ENCODE results near the gene CACNA2D2.

CACNA2D2 gene

DNA sequence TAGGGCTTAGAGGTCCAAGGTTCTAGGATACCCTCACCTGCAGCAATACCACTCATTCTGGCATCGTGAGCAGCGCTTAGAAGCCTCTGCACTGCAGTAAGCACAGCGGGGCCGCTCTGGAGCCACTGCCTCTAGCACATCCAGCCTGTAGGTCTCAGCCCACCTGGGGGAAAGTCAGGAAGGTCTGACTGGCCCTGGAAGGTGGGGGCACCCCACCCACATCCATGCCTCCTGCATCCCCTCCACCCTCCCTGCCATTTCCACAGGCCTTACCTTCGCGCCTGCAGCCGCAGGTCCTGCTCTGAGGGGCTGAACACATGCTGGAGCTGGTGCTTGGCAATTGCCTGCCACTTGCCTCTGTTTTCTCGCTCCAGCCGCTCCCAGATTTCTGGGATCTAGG is 161.9 kb downstream of the CACNA2D2 start:
- peaks cover 66% of the 10 kb centered on the region for H3K4me1 Mint-ChIP-seq

DNA sequence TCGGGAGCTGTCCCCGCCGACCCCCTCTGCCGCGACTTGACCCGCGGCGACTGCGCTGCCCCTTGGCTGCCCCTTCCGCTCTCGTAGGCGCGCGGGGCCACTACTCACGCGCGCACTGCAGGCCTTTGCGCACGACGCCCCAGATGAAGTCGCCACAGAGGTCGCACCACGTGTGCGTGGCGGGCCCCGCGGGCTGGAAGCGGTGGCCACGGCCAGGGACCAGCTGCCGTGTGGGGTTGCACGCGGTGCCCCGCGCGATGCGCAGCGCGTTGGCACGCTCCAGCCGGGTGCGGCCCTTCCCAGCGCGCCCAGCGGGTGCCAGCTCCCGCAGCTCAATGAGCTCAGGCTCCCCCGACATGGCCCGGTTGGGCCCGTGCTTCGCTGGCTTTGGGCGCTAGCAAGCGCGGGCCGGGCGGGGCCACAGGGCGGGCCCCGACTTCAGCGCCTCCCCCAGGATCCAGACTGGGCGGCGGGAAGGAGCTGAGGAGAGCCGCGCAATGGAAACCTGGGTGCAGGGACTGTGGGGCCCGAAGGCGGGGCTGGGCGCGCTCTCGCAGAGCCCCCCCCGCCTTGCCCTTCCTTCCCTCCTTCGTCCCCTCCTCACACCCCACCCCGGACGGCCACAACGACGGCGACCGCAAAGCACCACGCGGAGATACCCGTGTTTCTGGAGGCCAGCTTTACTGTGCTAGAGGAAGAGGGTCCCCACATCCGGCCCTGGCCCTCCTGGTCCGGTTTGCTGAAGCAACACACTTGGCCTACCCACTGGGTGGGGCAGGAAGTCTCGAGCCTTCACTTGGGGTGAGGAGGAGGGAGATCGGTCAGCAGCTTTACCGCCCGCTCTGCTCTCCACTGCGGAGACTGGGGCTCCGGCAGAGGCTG is 162.7 kb downstream of the CACNA2D2 start, which contains the start of gene RASSF1:
TSS of gene RASSF1 (minus strand) at position 389 of the 882 bp plus-strand sequence. CDS start at position 358, 31 bp downstream.
- Mint-ChIP-seq H3K9me3 (no peaks in the 10 kb centered on the region), H3K4me1 (peaks cover 66% of the 10 kb centered on the region), H3K27ac (peak within 1 kb of the TSS; percentile 85 to 96), H3K4me3 (peak within 1 kb of the TSS; percentile 88 to 91), H3K27me3 (no peaks in the 10 kb centered on the region)
- DNase-seq (peak; percentile 67 to 82), ATAC-seq (peak; percentile 48)

More for the DNA sequence above, 161.9 kb downstream of the CACNA2D2 start:
- Mint-ChIP-seq H3K9me3 (no peaks in the 10 kb centered on the region), H3K4me3 (peak overlapping the region; percentile 88 to 91), H3K27ac (peak overlapping the region in 1 of 2 donors; percentile 8), H3K27me3 (no peaks in the 10 kb centered on the region)
- DNase-seq (no peak), ATAC-seq (no peak)

DNA sequence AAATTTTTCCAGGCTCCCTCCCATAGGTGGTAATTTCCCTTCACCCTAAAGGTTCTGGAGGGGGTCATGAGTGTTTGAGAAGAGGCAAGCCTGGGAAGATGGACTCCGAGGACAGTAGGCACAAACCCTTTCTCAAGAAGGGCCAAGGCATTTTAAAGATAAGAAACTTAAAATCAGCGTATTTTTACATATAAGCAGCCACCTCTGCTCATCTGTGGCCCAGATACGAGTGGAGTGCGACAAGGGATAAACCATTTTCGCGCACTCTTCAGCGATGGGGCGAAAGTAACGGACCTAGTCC is 163.3 kb downstream of the CACNA2D2 start:
- H3K4me3 Mint-ChIP-seq: peak overlapping the region; percentile 88 to 91
- no peak for DNase-seq
- H3K27me3 Mint-ChIP-seq: no peaks in the 10 kb centered on the region
- H3K9me3 Mint-ChIP-seq: no peaks in the 10 kb centered on the region
- ATAC-seq: no peak
- H3K27ac Mint-ChIP-seq: peak overlapping the region; percentile 67 to 77
- peaks cover 66% of the 10 kb centered on the region for H3K4me1 Mint-ChIP-seq

DNA sequence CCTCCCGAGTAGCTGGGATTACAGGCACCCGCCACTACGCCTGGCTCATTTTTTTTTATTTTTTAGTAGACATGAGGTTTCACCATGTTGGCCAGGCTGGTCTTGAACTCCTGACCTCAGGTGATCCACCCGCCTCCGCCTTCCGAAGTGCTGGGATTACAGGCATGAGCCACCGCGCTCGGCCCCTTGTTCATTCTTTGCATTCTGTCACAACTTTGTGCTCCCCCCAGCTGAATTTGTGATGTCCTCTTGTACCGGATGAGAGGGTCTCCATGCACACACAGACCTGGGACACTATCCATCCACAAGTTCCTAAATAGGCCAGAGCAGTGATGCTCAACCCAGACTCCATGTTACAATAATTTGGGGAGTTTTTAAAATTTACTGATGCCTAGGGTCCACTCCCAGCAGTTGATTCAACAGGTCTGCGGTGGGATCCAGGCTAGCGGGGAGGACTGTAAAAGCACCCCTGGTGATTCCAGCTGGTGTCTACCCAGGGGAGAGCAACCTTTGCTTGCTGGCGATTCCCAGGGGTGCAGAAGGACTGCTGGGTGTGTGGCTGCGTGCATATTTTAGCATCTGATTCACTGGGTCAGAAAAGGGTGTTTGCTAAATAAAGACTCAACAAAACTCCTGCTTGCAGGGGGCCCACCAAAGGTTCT is 163.8 kb downstream of the CACNA2D2 start:
- Mint-ChIP-seq H3K27me3 (no peaks in the 10 kb centered on the region), H3K4me1 (peaks cover 66% of the 10 kb centered on the region), H3K4me3 (peak overlapping the region; percentile 88 to 91), H3K9me3 (no peaks in the 10 kb centered on the region), H3K27ac (peak overlapping the region; percentile 89 to 92)
- ATAC-seq (no peak), DNase-seq (no peak)

DNA sequence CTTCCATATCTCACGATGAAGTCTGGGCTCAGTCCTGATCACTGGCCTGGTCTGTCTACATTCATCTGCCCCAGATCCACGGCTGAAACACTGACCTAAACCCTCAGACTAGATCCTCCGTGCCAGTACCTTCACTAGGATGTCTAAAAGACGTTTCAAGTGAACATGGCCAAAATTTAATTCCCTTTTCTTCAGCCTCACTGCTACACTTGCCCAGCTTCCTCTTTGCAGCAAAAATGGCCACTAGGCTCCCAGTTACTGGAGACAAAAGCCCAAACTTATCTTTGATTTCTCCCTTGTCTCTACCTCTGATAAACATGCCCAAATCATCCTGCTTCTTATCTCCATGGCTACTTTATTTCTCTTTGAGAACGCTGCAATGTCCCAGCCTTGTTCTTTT is 164.5 kb downstream of the CACNA2D2 start:
- H3K27ac Mint-ChIP-seq: peak overlapping the region; percentile 89 to 92
- H3K27me3 Mint-ChIP-seq: no peaks in the 10 kb centered on the region
- peak overlapping the region; percentile 88 to 91 for H3K4me3 Mint-ChIP-seq
- no peak for ATAC-seq
- no peaks in the 10 kb centered on the region for H3K9me3 Mint-ChIP-seq
- DNase-seq: no peak
- peaks cover 72% of the 10 kb centered on the region for H3K4me1 Mint-ChIP-seq

DNA sequence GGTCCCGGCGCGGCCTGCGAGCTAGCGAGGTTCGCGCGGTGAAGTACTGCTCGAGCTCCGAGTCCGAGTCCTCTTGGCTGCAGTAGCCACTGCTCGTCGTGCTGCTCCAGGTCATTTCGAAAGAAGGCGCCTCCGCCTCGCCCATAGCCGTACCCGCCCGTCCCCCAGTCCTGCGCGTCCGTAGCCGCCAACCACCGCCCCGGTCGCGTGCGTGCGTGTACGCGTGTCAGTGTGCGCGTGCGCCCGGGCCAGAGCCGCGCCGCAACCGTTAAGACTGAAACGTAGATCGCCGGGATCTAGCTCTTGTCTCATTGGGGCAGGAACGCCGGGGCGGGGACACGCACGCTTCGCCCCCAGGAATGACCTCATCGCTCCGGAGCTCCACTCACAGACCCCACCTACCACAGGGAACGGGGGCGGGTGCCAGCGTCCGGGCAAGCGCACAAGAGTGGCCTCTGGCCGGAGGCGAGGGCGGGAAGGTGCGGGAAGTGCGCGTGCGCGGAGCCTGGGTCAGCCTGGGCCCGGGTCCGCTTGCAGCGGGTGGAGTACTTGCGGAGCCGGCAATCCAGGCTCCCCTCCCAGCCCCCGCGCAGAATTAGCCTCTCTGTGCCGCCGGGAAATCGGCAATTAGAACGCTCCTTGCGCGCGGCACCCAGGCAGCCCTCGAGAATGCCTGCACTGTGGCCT is 166.1 kb downstream of the CACNA2D2 start:
- H3K27me3 Mint-ChIP-seq: no peaks in the 10 kb centered on the region
- peaks cover 71% of the 10 kb centered on the region for H3K4me1 Mint-ChIP-seq
- H3K27ac Mint-ChIP-seq: peak overlapping the region; percentile 92 to 99
- peak; percentile 82 for ATAC-seq
- DNase-seq: peak; percentile 95 to 98
- peak overlapping the region; percentile 88 to 91 for H3K4me3 Mint-ChIP-seq
- H3K9me3 Mint-ChIP-seq: no peaks in the 10 kb centered on the region

DNA sequence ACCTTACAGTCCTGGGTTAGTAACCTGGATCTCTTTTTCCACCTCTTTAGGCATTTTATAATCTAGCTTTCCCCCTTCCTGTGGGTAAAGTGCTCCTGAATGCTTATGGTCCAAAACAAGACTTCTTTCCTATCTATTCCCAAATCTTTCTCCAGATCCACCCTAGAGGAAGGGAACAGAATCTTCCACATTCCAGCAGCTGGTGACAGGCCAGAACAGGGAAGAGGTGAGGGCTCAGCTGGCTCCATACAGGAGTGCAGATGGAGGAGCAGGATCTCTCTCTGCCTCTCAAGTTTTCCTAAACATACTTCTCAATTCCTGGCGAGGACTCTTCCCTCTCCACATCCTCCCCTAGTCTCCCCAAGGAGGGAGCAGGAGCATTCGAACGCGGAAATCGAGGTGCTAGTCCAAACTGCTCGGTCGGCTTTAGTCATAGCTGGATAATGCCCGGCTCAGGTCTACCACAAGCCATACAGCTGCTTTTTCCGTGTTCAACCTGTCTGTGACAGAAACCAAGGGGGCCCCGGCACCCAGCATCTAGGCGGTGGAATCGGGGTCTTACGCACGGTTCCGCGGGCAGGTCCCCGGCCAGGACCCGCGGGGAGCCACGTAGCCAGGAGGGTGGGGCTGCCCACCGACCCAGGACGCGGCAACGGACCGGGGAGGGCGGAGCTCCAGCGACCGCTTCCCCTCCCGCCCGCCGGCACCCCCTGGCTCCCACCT is 166.8 kb downstream of the CACNA2D2 start:
- Mint-ChIP-seq H3K27me3 (no peaks in the 10 kb centered on the region), H3K4me1 (peaks cover 67% of the 10 kb centered on the region), H3K4me3 (peak overlapping the region; percentile 88 to 91), H3K9me3 (no peaks in the 10 kb centered on the region), H3K27ac (peak overlapping the region; percentile 91 to 99)
- ATAC-seq (peak; percentile 61), DNase-seq (peak in 1 of 2 donors; percentile 71)

DNA sequence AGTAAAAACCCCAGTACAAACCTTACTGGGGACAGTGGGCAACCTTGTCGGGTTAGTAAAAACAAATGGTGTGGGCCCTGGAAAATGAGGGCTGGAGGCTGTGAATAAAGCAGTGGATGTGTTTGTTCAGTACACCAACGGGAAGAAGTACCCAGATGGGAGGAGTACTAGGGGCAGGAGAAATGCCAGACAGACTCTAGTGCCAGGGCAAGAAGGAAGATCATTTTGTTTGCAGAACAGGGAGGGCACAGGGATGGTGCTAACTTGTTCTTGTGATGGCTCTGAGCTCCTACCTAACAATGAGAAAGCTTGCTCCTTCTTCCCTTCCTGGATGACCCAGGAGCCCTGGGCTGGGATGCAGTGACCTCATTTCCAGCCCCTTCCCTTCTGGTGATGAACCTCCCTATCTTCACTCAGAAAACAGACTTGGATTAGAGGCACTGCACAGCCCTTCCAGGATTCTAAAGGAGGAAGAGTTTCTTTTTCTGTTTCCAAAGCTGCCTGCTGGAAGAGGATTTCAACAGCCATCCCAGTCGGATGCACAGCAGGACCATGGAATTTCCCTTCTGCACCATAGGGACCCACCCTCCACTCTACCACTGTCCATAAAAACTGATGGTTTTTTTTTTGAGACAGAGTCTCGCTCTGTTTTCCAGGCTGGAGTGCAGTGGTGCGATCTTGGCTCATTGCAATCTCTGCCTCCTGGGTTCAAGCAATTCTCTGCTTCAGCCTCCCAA is 168.9 kb downstream of the CACNA2D2 start:
- Mint-ChIP-seq H3K9me3 (no peaks in the 10 kb centered on the region), H3K4me3 (peak overlapping the region; percentile 65 to 76), H3K4me1 (peaks cover 64% of the 10 kb centered on the region), H3K27ac (peak overlapping the region; percentile 61 to 65), H3K27me3 (no peaks in the 10 kb centered on the region)
- DNase-seq (no peak), ATAC-seq (no peak)

DNA sequence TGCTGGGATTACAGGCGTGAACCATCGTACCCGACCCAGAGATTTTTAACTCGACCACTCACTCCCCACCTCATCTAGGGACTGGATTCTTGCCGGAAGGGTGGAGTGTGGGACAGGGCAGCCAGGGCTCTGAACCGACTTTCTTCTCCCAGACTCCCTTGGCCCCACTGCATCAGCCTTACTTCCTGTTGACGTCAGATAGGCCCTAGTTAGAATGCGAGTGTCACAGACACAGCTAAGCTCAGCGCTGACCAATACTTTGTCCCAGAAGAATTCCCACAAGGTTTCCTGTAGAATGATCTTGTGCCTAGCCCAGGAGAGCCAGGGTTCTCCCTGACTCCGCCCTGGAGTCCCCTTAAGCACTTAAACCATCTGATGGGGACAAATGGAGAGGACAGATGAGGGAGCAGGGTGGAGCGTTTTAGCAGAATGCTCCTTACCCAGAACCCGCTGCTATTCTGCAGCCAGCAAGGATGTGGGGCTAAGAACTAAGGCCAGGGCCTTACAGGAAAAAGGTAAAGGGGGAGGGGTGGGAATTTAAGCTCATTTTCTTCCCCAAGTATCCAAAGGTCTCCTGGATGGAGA is 169.6 kb downstream of the CACNA2D2 start:
- Mint-ChIP-seq H3K27me3 (no peaks in the 10 kb centered on the region), H3K27ac (peak overlapping the region; percentile 77 to 85), H3K9me3 (no peaks in the 10 kb centered on the region), H3K4me3 (peak overlapping the region; percentile 65 to 76), H3K4me1 (peaks cover 61% of the 10 kb centered on the region)
- DNase-seq (no peak), ATAC-seq (no peak)

DNA sequence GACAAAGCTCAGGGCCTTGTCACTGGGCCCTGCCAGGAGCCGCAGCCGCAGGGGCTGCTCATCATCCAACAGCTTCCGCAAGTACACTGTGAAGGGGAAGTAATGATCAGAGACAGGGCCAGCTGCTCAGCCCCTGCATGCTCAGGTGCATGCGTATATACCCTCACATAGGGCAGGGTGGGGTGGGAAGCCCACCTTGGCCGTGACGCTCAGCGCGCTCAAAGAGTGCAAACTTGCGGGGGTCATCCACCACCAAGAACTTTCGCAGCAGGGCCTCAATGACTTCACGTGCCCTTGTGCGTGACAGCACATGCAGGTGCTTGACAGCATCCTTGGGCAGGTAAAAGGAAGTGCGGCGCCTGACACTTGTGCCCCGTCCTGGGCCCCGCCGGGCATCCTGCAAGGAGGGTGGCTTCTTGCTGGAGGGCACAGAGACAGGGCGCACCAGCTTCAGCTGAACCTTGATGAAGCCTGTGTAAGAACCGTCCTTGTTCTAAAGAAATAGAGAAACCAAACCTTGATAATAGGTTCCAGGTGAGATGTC is 172.0 kb downstream of the CACNA2D2 start:
- Mint-ChIP-seq H3K27me3 (no peaks in the 10 kb centered on the region), H3K9me3 (no peaks in the 10 kb centered on the region)

DNA sequence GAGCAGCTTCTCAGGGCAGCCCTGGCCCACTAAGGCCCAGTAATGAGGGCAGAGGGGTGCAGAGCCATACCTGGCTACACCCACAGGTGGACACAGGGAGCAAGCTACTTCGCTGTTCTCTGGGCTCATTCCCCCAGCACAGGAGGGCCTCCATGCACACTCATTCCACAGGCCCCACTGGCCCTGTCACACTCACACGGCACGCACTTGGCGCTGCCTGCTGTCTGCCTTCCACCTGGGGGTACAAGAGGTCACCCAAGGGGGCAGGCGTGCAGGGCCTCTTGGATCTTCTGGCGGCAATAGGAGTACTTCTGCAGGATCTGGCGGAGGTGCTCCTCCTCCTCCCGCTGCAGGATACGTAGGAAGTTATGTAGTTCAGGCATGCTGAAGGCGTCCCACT is 173.1 kb downstream of the CACNA2D2 start:
- no peak for ATAC-seq
- no peaks in the 10 kb centered on the region for H3K9me3 Mint-ChIP-seq

More for the DNA sequence above, 172.0 kb downstream of the CACNA2D2 start:
- no peak overlapping the region for H3K27ac Mint-ChIP-seq
- DNase-seq (no peak), ATAC-seq (no peak)
- no peak overlapping the region for H3K4me3 Mint-ChIP-seq
- H3K4me1 Mint-ChIP-seq: peaks cover 57% of the 10 kb centered on the region

DNA sequence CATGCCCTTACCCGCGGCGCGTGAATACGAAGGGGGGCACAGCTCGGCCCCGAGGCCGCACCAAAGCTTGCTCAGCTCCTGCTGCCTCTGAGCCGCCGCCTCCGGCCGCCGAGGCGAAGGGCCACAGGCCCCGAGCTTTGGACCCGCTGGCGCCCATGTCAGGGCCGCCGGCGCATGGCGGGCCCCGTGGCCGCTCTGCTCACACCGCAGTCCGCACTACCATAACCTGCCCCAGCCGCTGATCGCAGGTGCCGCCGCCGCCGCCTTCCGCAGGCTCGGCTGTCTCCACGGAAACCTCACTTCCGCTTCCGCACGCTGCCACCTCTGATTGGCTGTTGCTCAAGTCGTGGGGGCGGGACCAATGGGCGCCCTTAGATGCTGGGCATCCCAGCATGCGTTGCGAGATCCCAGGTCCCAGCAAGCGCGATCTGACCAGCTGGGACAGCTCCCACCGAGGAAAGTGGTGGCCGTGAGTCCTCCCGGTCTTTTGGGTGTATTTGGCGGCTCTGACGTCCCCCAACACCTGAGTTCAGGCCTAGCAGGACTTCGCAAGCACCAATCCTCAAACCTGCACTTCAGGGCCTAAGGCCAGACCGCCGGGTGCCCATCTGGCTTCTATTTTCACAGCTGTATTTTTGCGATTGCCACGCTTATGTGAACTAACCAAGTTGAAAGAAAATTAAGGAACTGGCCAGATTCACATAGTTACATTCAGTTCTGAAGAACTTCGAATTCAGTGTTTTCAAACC is 175.3 kb downstream of the CACNA2D2 start, which contains the start of gene TUSC2:
TSS of gene TUSC2 (minus strand) at position 281 of the 749 bp plus-strand sequence. CDS start at position 157, 124 bp downstream.
- Mint-ChIP-seq H3K9me3 (no peaks in the 10 kb centered on the region), H3K27ac (peak within 1 kb of the TSS; percentile 79 to 95), H3K4me3 (peak within 1 kb of the TSS; percentile 87), H3K27me3 (no peaks in the 10 kb centered on the region), H3K4me1 (peaks cover 50% of the 10 kb centered on the region)
- ATAC-seq (peak; percentile 93), DNase-seq (peak; percentile 89 to 95)

More for the DNA sequence above, 173.1 kb downstream of the CACNA2D2 start:
- no peaks in the 10 kb centered on the region for H3K27me3 Mint-ChIP-seq
- peaks cover 50% of the 10 kb centered on the region for H3K4me1 Mint-ChIP-seq
- no peak for DNase-seq
- no peak overlapping the region for H3K4me3 Mint-ChIP-seq
- H3K27ac Mint-ChIP-seq: no peak overlapping the region

DNA sequence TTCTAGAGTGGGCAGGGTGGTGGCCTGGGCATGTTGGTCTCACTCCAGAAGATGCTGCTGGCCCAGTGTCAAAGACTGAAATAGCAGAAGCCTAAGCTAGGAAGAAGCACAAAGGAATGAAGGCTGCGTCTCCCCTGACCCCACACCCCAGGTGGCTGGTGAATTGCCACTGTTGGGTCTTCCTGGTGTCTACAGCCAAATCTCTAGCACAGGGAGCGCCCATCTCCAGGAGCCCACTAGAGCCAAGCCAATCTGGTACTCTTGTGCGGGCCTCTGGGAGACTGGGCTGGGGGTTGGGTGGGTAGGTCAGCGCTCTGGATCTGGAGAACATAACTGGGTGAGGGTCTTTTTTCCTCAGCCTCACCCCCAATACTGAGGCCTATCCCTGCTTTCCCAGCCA is 176.3 kb downstream of the CACNA2D2 start:
- no peak for ATAC-seq
- peaks cover 60% of the 10 kb centered on the region for H3K4me1 Mint-ChIP-seq
- H3K27ac Mint-ChIP-seq: peak overlapping the region; percentile 76 to 95

More for the DNA sequence above, 176.3 kb downstream of the CACNA2D2 start:
- H3K9me3 Mint-ChIP-seq: no peaks in the 10 kb centered on the region
- no peaks in the 10 kb centered on the region for H3K27me3 Mint-ChIP-seq
- no peak for DNase-seq
- peak overlapping the region; percentile 87 for H3K4me3 Mint-ChIP-seq

Measured in stimulated activated naive CD8-positive, alpha-beta T cell treated with anti-CD3 and anti-CD28 coated beads, Interleukin-15, amount 100 ng/mL, for 72 hours (primary cell).